Coronary artery (tissue), 2 donors: ENCODE measurements around the gene TMEM150B.

Experiments
- DNase-seq: peaks from one replicate; pipeline ENCODE4 v3.0.0-alpha.2; 2017; ENCODE audit warnings: low spot score
- H3K27ac ChIP-seq, 2 donors: fragments of 200-600 bp; sonication (generic); one replicate each; pipeline ENCODE4 v1.5.1; 2016 to 2019
- H3K4me3 ChIP-seq: fragments of 200-600 bp; sonication (generic); 2 replicates; pipeline ENCODE4 v1.5.1; 2016; ENCODE audit warnings: mild to moderate bottlenecking, moderate library complexity
- TF ChIP-seq, protein P1 (sequence below): fragments of 200-600 bp; sonication (generic); IDR thresholded peaks from one replicate; pipeline ENCODE4 v1.5.1; 2019; ENCODE audit warnings: antibody characterized with exemption

The TMEM150B gene

DNA sequence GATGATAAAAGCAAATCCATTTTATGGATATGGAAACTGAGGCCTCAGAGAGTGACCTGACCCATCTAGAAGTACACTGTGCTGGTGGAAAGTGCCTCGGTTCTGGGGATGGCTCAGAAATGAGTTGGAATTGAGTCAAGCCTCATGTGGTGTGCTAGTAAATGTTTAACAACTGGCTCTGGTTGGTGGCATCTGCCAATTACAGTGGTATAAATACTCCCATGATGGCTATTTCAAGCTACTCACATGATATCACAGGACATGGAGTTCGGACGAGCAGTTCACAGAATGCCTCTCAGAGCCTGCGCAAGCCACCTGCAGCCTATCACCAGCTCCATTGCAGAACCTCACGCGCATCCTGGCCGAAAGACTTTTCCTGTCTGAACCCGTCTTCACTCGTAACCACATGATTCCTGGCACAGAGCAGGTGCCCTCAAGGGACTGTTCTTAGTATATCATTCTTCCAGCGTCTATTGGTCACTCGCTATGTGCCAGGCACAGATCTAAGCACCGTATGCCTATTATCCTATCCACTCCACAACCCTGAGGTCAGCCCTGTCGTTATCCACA lies 9.1 kb downstream of the TMEM150B start:
- Histone ChIP-seq H3K27ac (no peak overlapping the region), H3K4me3 (no peak overlapping the region)
- no peak for DNase-seq
- TF ChIP-seq, protein P1, sequence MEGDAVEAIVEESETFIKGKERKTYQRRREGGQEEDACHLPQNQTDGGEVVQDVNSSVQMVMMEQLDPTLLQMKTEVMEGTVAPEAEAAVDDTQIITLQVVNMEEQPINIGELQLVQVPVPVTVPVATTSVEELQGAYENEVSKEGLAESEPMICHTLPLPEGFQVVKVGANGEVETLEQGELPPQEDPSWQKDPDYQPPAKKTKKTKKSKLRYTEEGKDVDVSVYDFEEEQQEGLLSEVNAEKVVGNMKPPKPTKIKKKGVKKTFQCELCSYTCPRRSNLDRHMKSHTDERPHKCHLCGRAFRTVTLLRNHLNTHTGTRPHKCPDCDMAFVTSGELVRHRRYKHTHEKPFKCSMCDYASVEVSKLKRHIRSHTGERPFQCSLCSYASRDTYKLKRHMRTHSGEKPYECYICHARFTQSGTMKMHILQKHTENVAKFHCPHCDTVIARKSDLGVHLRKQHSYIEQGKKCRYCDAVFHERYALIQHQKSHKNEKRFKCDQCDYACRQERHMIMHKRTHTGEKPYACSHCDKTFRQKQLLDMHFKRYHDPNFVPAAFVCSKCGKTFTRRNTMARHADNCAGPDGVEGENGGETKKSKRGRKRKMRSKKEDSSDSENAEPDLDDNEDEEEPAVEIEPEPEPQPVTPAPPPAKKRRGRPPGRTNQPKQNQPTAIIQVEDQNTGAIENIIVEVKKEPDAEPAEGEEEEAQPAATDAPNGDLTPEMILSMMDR, result no peak

DNA sequence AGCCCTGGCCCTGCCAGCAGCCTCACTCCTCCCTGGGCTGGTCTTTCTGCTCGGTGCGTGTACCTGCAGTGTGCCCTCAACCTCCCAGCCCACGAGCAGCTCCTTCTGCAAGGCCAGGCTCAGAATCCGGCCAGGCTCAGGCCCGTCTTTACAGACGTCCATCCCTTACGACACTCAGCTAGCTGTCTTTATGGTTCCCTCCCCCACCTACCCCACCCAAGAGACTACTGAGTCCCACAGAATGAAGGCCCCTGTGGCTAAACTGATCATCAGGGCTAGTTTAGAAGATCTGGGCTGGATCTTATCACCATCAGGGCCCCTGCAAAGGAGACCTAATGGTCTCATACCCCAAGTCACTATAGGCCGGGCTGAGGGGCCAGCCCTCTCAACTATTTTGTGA lies 10.7 kb downstream of the TMEM150B start:
- TF ChIP-seq, protein P1, result no peak
- DNase-seq, result no peak
- H3K27ac ChIP-seq, result no peak overlapping the region
- H3K4me3 ChIP-seq, result no peak overlapping the region

DNA sequence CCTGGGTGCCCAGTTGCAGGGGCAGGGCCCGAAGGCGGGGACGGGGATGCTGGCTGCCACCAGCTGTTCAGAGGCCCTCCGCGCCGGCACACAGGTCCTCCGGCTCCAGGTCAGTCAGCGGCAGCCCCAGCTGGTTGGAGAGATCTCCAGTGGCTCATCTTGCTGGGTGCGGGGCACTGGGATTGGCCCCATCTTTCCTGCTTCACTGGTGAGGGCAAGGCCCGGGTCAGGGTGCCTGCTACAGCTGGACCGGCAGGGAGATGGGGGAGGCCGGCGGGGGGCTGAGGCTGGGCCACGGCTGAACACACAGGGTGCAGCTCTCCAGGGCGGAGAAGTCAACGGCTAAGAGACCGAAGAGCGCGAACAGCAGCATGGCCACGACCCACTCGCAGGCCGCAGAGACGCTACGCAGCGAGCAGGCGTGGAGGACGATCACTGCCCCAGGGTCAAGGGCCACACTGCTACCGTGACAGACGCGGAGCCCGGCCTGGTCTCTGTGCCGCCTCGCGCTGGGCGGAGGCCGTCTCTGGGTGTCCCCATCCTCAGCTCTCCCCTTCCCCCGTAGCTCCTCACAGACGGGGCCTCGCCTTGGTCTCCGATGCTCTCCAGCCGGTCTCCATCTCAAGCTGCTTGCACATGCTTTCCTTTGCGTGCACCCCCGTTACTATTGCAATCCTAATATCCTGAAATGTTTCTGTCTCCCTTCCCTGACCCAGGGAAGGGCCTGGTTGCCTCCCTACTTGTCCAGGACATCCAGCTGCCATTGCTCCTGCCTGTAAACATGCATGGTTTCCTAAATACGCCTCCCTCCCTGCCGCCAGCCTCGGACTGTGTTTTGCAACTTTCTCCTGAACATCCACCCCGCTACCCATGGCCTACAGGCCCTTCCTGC lies 12.3 kb downstream of the TMEM150B start:
- H3K27ac ChIP-seq, result no peak overlapping the region
- DNase-seq, result no peak
- no peak overlapping the region for H3K4me3 ChIP-seq
- TF ChIP-seq, protein P1, result no peak

DNA sequence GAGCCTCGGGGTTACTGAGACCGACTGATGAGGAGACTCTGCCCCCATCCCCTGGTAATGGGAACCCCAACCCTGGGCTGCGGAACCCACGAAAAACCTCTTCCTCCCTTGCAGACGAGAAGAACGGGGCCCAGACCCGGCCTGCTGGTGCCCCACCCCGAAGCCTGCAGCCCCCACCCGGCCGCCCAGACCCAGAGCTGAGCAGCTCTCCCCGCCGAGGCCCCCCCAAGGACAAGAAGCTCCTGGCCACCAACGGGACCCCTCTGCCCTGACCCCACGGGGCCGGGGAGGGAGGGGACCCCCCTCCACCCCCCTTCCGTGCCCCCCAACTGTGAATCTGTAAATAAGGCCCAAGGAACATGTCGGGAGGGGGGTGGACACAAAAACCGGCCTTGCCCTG lies 13.3 kb downstream of the TMEM150B start:
- no peak for DNase-seq
- Histone ChIP-seq H3K4me3 (no peak overlapping the region), H3K27ac (no peak overlapping the region)
- TF ChIP-seq, protein P1, result no peak

DNA sequence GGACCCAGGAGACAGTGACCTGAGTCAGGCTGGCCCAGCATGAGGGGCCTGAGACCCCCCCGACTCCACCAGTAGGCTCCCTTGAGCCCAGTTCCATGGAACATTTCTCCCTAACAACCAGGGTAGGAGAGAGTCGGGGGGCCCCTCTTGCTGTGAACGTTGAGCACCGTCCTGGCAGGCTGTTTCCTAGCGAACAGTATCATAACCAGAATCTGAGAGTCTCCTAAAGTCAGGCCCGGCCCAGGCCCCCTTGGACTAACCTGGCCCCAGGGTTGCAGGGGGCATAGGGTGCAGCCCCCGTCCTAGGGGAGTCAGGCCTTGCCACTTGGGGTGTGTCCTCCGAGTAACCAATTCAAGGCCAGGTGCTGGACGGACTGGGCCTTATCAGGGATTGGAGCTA lies 13.7 kb downstream of the TMEM150B start:
- Histone ChIP-seq H3K27ac (no peak overlapping the region), H3K4me3 (no peak overlapping the region)
- no peak for DNase-seq
- TF ChIP-seq, protein P1, result no peak

DNA sequence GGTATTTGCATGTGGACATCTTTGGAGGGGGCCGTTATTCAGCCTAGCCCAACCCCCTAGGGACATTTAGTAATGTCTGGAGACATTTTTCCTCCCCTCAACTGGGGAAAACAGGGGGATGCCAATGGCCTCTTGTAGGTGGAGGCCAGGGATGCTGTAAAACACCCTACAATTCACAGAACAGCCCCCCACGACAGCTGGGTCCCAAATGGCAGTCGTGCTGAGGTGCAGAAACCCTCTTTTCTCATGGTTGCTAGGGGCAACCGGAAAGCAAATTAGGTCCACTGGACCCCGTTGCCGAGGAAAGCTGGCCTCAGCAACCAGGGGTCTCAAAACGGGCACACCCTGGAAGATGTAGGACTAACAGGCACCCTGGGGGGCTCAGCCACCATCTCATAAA lies 14.6 kb downstream of the TMEM150B start:
- DNase-seq, result no peak
- Histone ChIP-seq H3K4me3 (no peak overlapping the region), H3K27ac (no peak overlapping the region)
- TF ChIP-seq, protein P1, result no peak

DNA sequence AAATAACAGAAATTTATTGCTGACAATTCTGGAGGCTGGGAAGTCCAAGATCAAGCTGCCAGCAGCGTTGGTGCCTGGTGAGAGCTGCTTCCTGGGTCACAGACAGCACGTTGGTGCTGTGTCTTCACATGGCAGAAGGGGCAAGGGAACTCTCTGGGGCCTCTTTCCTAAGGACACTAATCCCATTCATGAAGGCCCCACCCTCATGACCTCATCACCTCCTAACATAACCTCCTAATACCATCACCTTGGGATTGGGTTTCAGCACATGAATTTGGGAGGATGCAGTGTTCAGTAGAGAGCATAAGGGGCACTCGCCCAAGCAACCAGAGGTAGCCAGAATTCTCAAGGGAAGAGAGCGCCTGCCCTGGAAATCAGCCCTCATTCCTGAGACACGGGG lies 15.7 kb downstream of the TMEM150B start:
- no peak overlapping the region for H3K27ac ChIP-seq
- H3K4me3 ChIP-seq, result no peak overlapping the region
- TF ChIP-seq, protein P1, result no peak
- no peak for DNase-seq
